ENCODE data around the gene AZIN2.

- TF ChIP-seq CTCF (IDR thresholded peaks at IDR 0.05) = no peak
- TF ChIP-seq POLR2A (IDR thresholded peaks at IDR 0.05) = no peak
Observed at GRCh38 chr1:33111965-33112364, 31.0 kb downstream of the AZIN2 start.

Data from adrenal gland (tissue), 5 donors.